LNCaP clone FGC (cell line): ENCODE data around the gene ZNF423.

Source experiments
- DNase-seq: peaks from one replicate; pipeline ENCODE4 v3.0.0-alpha.2; 2011; ENCODE audit warnings: low read depth
- H3K4me3 ChIP-seq: 2 replicates; pipeline ENCODE4 v1.5.1; 2011; ENCODE audit warnings: mild to moderate bottlenecking, low read depth, low read length, control low read depth
- TF ChIP-seq, protein P1 (sequence below): IDR thresholded peaks from 2 replicates; pipeline ENCODE4 v1.5.1; 2012; ENCODE audit warnings: mild to moderate bottlenecking; ENCODE audit not compliant: control insufficient read depth, insufficient read depth; ENCODE audit errors: extremely low read depth

The ZNF423 gene

DNA sequence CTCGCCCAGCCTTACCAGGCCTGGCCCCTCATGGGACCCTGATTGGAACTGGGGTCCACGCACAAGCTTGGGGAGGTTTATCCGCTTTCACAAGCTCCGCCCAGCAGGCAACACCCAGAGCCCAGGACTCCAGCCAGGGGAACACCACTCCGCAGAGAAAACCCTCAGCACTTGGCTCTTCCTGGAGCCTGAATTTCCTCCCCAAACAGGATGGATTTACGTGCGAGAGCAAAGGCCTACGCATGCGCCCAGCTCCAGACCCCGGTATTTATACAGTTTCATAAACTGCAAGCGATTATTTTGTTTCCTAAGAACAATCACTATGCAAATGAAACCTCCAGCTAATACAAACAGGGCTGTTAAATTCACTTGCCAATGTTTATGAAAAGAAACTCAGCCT lies 22.8 kb downstream of the ZNF423 start:
- TF ChIP-seq, protein P1, sequence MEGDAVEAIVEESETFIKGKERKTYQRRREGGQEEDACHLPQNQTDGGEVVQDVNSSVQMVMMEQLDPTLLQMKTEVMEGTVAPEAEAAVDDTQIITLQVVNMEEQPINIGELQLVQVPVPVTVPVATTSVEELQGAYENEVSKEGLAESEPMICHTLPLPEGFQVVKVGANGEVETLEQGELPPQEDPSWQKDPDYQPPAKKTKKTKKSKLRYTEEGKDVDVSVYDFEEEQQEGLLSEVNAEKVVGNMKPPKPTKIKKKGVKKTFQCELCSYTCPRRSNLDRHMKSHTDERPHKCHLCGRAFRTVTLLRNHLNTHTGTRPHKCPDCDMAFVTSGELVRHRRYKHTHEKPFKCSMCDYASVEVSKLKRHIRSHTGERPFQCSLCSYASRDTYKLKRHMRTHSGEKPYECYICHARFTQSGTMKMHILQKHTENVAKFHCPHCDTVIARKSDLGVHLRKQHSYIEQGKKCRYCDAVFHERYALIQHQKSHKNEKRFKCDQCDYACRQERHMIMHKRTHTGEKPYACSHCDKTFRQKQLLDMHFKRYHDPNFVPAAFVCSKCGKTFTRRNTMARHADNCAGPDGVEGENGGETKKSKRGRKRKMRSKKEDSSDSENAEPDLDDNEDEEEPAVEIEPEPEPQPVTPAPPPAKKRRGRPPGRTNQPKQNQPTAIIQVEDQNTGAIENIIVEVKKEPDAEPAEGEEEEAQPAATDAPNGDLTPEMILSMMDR, result no peak
- no peak for DNase-seq
- no peak overlapping the region for H3K4me3 ChIP-seq

DNA sequence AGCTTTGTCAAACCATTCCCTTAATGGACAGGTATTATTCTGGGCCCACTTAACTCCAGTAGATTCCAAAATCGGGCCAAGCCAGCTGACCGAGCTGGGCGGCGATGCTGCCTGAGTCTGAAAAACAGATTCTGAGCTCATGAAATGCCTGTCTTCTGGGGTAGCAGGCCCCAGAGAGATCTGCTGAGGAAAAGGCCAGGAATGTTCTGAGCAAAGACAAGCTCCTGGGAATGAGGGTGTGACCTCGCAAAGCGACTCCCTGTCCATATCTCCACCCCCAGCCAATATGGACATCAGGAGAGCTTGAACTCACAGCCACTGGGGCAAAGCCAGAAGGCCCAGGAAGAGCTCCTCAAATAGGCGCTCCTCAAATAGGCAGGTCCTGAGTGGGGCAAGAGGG lies 23.7 kb downstream of the ZNF423 start:
- no peak for DNase-seq
- no peak overlapping the region for H3K4me3 ChIP-seq
- TF ChIP-seq, protein P1, result no peak

DNA sequence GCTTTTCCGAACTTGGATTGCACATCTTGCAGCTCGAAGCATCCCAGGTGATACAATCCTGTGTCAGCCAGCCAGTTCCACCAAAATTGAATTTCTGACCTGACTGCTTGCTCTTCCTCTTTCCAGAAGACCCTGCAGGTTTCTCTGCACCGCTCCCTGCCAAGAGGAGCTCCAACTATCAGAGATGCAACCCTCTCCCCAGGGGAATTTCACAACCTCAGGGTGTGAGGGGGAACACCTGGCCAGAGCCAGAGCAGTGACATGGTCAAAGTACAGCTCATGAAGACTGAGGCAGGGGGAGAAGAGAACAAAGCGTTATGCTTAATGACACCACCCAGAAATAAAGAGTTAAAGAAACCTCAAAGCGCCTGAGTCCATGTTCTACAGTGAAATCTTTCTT lies 25.0 kb downstream of the ZNF423 start:
- no peak for DNase-seq
- no peak overlapping the region for H3K4me3 ChIP-seq
- TF ChIP-seq, protein P1, result no peak

DNA sequence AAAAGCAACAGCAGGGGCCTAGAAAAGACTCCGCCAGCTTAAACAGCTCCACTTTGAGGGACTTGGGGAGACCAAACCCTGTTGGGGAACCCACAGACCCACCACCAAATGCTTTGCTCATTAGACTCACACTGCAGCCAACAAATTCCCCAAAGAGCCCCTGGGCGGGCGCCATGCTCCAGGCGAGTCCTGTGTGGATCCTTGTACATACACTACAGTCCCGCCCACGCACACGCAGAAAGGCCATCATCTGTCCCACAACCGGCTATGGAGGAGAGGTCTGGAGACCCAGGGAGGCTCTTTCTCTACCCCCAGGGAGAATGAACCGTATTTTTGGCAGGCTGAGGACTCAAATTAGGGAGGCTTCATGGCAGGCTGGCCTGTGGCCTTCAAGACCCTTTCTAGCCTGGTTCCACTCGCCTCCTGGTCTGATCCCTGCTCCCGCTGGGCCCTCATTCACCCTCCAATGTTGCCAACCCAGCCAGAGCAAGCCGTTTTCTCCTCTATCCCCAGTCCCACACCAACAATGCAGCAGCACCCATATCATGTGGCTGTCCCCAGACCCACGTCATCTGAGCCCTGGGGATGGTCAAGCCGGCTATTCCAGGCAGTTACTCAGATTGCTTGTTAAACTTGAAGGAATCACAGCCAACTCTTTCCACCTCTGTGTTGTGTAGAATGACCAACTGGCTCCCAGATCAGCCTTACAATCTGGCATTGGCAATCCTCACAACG lies 27.2 kb downstream of the ZNF423 start:
- DNase-seq, result peak; percentile 13

DNA sequence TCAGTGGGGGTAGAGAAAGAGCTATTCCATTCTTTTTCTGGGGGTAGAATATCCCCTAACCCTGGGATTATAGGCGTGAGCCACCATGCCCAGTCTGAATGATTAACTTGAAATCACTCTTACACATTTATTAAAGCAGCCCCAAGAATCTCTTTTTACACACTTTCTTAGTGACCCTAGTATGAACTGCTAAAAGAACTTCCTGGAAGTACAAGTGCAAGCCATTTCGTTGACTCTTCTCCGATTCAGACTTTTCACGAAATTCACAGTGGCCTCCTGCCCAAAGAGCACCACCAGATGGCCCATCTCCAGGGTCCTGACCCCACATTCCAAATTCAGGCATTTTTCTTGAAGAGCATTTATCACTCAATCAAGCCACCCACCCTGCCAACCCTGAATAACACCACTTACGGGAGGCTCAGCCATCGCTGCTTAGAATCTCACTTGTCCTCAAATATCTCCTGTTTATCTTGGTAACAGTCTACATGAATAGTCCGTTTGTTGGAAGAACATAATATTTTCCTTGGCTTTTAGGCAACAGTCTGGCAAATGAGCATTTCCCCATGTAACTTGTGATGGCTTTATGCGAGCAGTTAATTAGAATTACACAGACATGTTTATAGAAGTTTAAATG lies 28.0 kb downstream of the ZNF423 start:
- no peak for DNase-seq
- TF ChIP-seq, protein P1, result no peak
- H3K4me3 ChIP-seq, result no peak overlapping the region

More for the DNA sequence above, 27.2 kb downstream of the ZNF423 start:
- no peak overlapping the region for H3K4me3 ChIP-seq
- TF ChIP-seq, protein P1, result no peak

DNA sequence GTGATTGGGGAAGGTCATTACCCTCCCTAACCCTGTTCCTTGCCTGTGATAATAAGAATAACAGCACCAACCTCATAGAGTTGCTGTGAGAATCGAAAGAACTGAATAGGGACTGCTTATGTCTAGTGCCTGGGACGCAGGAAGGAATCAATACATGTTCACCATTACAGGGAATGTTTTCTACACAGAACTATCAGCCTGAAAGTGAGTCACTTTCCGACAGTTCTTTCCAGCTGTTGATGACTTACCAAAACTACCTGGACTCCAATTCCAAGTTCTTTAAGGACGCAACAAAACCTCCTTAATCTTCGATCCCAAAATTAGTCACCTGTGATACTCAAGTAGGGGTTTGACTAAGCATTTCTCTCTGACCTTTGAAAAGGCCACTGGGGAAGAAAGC lies 29.4 kb downstream of the ZNF423 start:
- TF ChIP-seq, protein P1, result no peak
- DNase-seq, result no peak
- no peak overlapping the region for H3K4me3 ChIP-seq
